GM12878 (cell line): ENCODE results near the gene CUEDC1. TPM values are rescaled to one million over a fixed set of nuclear protein-coding genes. Genes with fewer than 3 reads are reported as not detected.

Experiments used
- ATAC-seq: fragments of 200-7000 bp; cut with Tn5 transposase; 3 replicates; pipeline ENCODE4 v1.9.1; 2020; ENCODE audit warnings: mild to moderate bottlenecking, moderate library complexity
- BruUV-seq: library from RNA; stranded (reverse); fragments of 400-500 nt; replicated peaks from 2 replicates; lab custom pipeline; 2021; lab: Mats Ljungman, UMichigan
- CTCF ChIA-PET: fragments of 300-600 bp; sonication (Branson Sonifier 250); formaldehyde crosslinking; extraction: SDS; loops from one replicate; lab custom pipeline; 2021; ENCODE audit warnings: inconsistent platforms; lab: Yijun Ruan, JAX
- POLR2A ChIA-PET: fragments of 350-600 bp; formaldehyde crosslinking; extraction: SDS; loops from one replicate; lab custom pipeline; 2021; ENCODE audit warnings: inconsistent platforms; lab: Charles Lee
- RAD21 ChIA-PET: fragments of 300-600 bp; sonication (Branson Sonifier 250); formaldehyde crosslinking; loops from one replicate; lab custom pipeline; 2023; ENCODE audit warnings: antibody characterized with exemption; ENCODE audit not compliant: unreplicated experiment; lab: Charles Lee
- SMC1A ChIA-PET: fragments of 300-600 bp; sonication (Branson Sonifier 250); formaldehyde crosslinking; loops from one replicate; lab custom pipeline; 2023; ENCODE audit not compliant: unreplicated experiment, uncharacterized antibody; lab: Charles Lee
- DNase-seq: peaks from one replicate; pipeline ENCODE4 v3.0.0-alpha.2; 2011; ENCODE audit warnings: low read depth, low spot score
- FAIRE-seq: peaks from 3 replicates; lab custom pipeline; 2011; peaks lifted over from hg19 to GRCh38; lab: Jason Lieb, UNC
- H2AFZ ChIP-seq: 2 replicates; pipeline ENCODE4 v1.6.0; 2011; ENCODE audit warnings: low read depth, low read length, control low read depth; ENCODE audit not compliant: control insufficient read depth
- H3K27ac ChIP-seq: 2 replicates; pipeline ENCODE4 v1.5.1; 2011; ENCODE audit warnings: control low read depth; ENCODE audit not compliant: control insufficient read depth, insufficient read depth
- H3K27me3 ChIP-seq, 2 experiments: replicated peaks in 1 of 2; 2 replicates each; pipeline versions ENCODE4 v1.6.0 to v1.6.1; 2011; ENCODE audit warnings: low read length in 1 of 2; ENCODE audit not compliant: control insufficient read depth in 2 of 2, insufficient read depth in 2 of 2
- H3K36me3 ChIP-seq, 2 experiments: 2 replicates each; pipeline ENCODE4 v1.5.1; 2011; ENCODE audit warnings: low read length in 1 of 2; ENCODE audit not compliant: control insufficient read depth in 2 of 2, insufficient read depth in 2 of 2
- H3K4me1 ChIP-seq: 2 replicates; pipeline ENCODE4 v1.6.1; 2011; ENCODE audit warnings: mild to moderate bottlenecking, low read length, moderate library complexity, mixed read lengths; ENCODE audit not compliant: control insufficient read depth, insufficient read depth
- H3K4me2 ChIP-seq: 2 replicates; pipeline ENCODE4 v1.6.0; 2011; ENCODE audit warnings: control low read depth; ENCODE audit not compliant: control insufficient read depth, insufficient read depth
- H3K4me3 ChIP-seq: fragments of 200-600 bp; sonication (generic); 2 replicates; pipeline ENCODE4 v1.5.1; 2016
- H3K79me2 ChIP-seq: 2 replicates; pipeline ENCODE4 v1.6.0; 2011; ENCODE audit warnings: low read length; ENCODE audit not compliant: control insufficient read depth, insufficient read depth
- H3K9ac ChIP-seq: 2 replicates; pipeline ENCODE4 v1.8.0; 2011; ENCODE audit warnings: low read length, control low read depth, mixed read lengths; ENCODE audit not compliant: control insufficient read depth, insufficient read depth
- H3K9me3 ChIP-seq: replicated peaks from 3 replicates; pipeline ENCODE4 v1.5.1; 2011; ENCODE audit warnings: mild to moderate bottlenecking, low read length; ENCODE audit not compliant: control insufficient read depth, insufficient read depth
- H4K20me1 ChIP-seq: 2 replicates; pipeline ENCODE4 v1.6.0; 2011; ENCODE audit not compliant: control insufficient read depth, insufficient read depth
- IKZF2 ChIP-seq, 2 experiments: fragments of 450-650 bp; IDR thresholded peaks; 2 replicates each; pipeline ENCODE4 v1.6.1; 2017; ENCODE audit warnings: mild to moderate bottlenecking in 2 of 2, moderate library complexity in 2 of 2
- RFX5 ChIP-seq: IDR thresholded peaks from 2 replicates; pipeline ENCODE4 v1.6.1; 2011; ENCODE audit warnings: low read depth, low read length, improper control_type of control experiment
- WGBS: methylation state at CpG from one replicate; pipeline ENCODE4 v1.1.6; 2016; ENCODE audit warnings: low lambda C conversion rate; ENCODE audit not compliant: insufficient replicate concordance, insufficient coverage; ENCODE audit errors: missing lambda C conversion rate; 5-methylcytosine and 5-hydroxymethylcytosine counted together
- in situ Hi-C: fragments of 300-500 bp; cut with MboI; formaldehyde crosslinking; loops from 9 replicates; pipeline ENCODE4 v1.14.3; 2018; ENCODE audit warnings: mixed read lengths
- intact Hi-C: fragments of 100-400 bp; cut with micrococcal nuclease; formaldehyde crosslinking; loops from one replicate; pipeline ENCODE4 v1.14.2; 2022; ENCODE audit not compliant: unreplicated experiment
- polyA plus RNA-seq, 11 experiments: library from polyadenylated mRNA; depleted of rRNA in 4 of 11; unstranded in 6 of 11; stranded (reverse) in 5 of 11; fragments of >200 nt; fragmentation: Nextera tagmentation in 4 of 11; fragmentation: Illumina TruSeq in 1 of 11; extraction: Ambion mirVana in 4 of 11; extraction: Trizol in 1 of 11; gene quantifications; 1 replicate in 1 of 11; 2 replicates in 10 of 11; pipeline versions ENCODE4 v1.2.1 to v1.2.3, GENCODE V29; 2011 to 2016; ENCODE audit warnings: inconsistent platforms in 2 of 11, missing spikeins in 2 of 11, low read depth in 1 of 11
- total RNA-seq, 4 experiments: library from RNA; depleted of rRNA in 3 of 4; stranded (reverse); fragments of >200 nt in 3 of 4; fragmentation: Illumina TruSeq in 1 of 4; extraction: Trizol in 1 of 4; gene quantifications; 2 replicates each; pipeline versions ENCODE4 v1.2.1 to v1.2.3, GENCODE V29; 2013 to 2021
- TF ChIP-seq, protein P1 (sequence below): fragments of 450-650 bp; IDR thresholded peaks from 2 replicates; pipeline ENCODE4 v1.6.1; 2018; ENCODE audit warnings: mild to moderate bottlenecking, low read depth, moderate library complexity; ENCODE audit not compliant: partially characterized antibody

CUEDC1 gene
- total and polyA plus RNA-seq, 10 of the 15 experiments (the other 5 are each of a cell fraction or from before 2014, with no cell fraction given), result 0.24 to 7.4 (median 1.8) TPM

DNA sequence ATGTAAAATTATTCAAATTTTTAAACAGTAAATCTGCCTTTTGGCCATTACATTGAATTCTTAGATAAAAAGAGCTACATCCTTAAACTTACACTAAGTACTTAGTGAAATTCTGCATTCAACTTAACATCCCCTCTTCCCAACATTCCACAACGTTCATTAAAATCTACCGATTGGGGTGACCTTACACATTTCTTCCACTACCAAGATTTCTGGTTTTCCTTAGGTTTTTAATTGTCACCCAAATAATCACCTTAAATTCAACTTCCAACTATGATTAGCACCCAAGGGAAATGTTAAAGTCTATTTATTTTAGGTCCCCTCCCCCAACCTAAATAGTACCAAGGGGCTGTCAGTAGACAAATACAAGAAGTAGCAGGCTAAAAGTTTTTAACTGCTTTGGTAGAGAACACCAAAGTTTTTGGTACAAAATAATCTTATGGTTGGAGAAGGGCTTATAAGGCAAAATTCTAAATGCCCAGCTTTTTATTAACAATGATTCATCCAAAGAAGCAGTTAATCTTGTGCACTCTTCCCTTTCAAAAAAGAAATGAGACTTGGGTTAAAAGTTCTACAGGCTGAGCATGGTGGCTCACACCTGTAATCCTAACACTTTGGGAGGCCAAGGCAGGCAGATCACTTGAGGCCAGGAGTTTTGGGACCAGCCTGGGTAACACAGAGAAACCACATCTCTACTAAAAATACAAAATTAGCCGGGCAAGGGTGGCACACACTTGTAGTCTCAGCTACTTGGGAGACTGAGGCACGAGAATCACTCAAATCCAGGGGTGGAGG, 47.1 kb upstream of the CUEDC1 start:
- ATAC-seq, result no peak
- ChIA-PET CTCF (interaction anchor here (1.1 to 19.6 kb wide), 14 partner anchors 8 to 169 kb away, joined by 3 to 708 read pairs (median 52); partner anchors contain the start of genes MRPS23 and VEZF1), SMC1A (interaction anchor here (0.6 to 12.0 kb wide), 13 partner anchors 9 to 153 kb away, joined by 3 to 341 read pairs (median 4); partner anchors contain the start of genes MRPS23 and VEZF1), RAD21 (interaction anchor here (1.3 to 12.2 kb wide), 5 partner anchors 11 to 169 kb away, joined by 4 to 239 read pairs (median 12); partner anchors contain the start of gene MRPS23), POLR2A (interaction anchor here (1.1 to 1.5 kb wide), 2 partner anchors 8 to 54 kb away, joined by 3 to 5 read pairs; no protein-coding TSS in a partner anchor)
- no peak overlapping the region for H3K9ac ChIP-seq
- peak overlapping the region; percentile 53 for H3K4me2 ChIP-seq
- TF ChIP-seq RFX5 (no peak), IKZF2 (IDR thresholded peaks at IDR 0.05) (no peak)
- TF ChIP-seq, protein P1, sequence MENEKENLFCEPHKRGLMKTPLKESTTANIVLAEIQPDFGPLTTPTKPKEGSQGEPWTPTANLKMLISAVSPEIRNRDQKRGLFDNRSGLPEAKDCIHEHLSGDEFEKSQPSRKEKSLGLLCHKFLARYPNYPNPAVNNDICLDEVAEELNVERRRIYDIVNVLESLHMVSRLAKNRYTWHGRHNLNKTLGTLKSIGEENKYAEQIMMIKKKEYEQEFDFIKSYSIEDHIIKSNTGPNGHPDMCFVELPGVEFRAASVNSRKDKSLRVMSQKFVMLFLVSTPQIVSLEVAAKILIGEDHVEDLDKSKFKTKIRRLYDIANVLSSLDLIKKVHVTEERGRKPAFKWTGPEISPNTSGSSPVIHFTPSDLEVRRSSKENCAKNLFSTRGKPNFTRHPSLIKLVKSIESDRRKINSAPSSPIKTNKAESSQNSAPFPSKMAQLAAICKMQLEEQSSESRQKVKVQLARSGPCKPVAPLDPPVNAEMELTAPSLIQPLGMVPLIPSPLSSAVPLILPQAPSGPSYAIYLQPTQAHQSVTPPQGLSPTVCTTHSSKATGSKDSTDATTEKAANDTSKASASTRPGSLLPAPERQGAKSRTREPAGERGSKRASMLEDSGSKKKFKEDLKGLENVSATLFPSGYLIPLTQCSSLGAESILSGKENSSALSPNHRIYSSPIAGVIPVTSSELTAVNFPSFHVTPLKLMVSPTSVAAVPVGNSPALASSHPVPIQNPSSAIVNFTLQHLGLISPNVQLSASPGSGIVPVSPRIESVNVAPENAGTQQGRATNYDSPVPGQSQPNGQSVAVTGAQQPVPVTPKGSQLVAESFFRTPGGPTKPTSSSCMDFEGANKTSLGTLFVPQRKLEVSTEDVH, result peak; percentile 22
- no peak overlapping the region for H2AFZ ChIP-seq
- H3K27ac ChIP-seq, result no peak overlapping the region
- H3K27me3 ChIP-seq, result no peaks in the 10 kb centered on the region
- peak overlapping the region; percentile 98; the same call in 1 of the 2 replicates for H3K4me3 ChIP-seq
- H3K4me1 ChIP-seq, result peaks cover 13% of the 10 kb centered on the region; the same call in 1 of the 2 replicates
- no peaks in the 10 kb centered on the region for H3K9me3 ChIP-seq
- DNase-seq, result no peak
- FAIRE-seq, result no peak
- BruUV-seq, result no TSS peak
- whole genome bisulfite sequencing, result 40% methylated on average over 4 of the region's 4 CpGs
- peaks cover 62% of the 10 kb centered on the region for H3K79me2 ChIP-seq
- H4K20me1 ChIP-seq, result peaks cover 2% of the 10 kb centered on the region; the same call in 1 of the 2 replicates
- intact Hi-C loops, result no loop called here
- in situ Hi-C loops, result no loop called here
- peaks cover 1 to 45% of the 10 kb centered on the region in 2 experiments; a peak in 3 of 4 replicates for H3K36me3 ChIP-seq
